Mesenchymal stem cell (in vitro differentiated cells and primary cell): ENCODE data around the gene CFTR. TPM values are rescaled to one million over a fixed set of nuclear protein-coding genes. Genes with fewer than 3 reads are reported as not detected.

Source experiments
- DNase-seq: peaks from one replicate; pipeline ENCODE4 v3.0.0-alpha.2; 2013
- H2AFZ ChIP-seq: one replicate; pipeline ENCODE4 v1.6.1; 2013; ENCODE audit warnings: low read depth, mild to moderate bottlenecking, control low read depth, inconsistent platforms, low read length, moderate library complexity
- H2AK5ac ChIP-seq: 2 replicates; pipeline ENCODE4 v1.6.1; 2013; ENCODE audit warnings: low read length, moderate library complexity, mild to moderate bottlenecking, inconsistent platforms; ENCODE audit not compliant: severe bottlenecking
- H2BK120ac ChIP-seq: one replicate; pipeline ENCODE4 v1.6.1; 2013; ENCODE audit warnings: low read depth, mild to moderate bottlenecking, inconsistent platforms, low read length, moderate library complexity
- H2BK12ac ChIP-seq, 2 experiments: one replicate each; pipeline ENCODE4 v1.6.1; 2013; ENCODE audit warnings: inconsistent platforms in 2 of 2, low read length in 2 of 2, mild to moderate bottlenecking in 2 of 2, moderate library complexity in 2 of 2, control low read depth in 1 of 2
- H2BK15ac ChIP-seq: one replicate; pipeline ENCODE4 v1.6.1; 2013; ENCODE audit warnings: mild to moderate bottlenecking, low read depth, inconsistent platforms; ENCODE audit not compliant: poor library complexity, severe bottlenecking
- H2BK5ac ChIP-seq: 2 replicates; pipeline ENCODE4 v1.6.1; 2013; ENCODE audit warnings: low read depth, mild to moderate bottlenecking, low read length, control low read depth, inconsistent platforms; ENCODE audit not compliant: poor library complexity, severe bottlenecking
- H3K14ac ChIP-seq, 2 experiments: one replicate each; pipeline ENCODE4 v1.6.1; 2013; ENCODE audit warnings: inconsistent platforms in 2 of 2, low read length in 2 of 2, control low read depth in 1 of 2, mild to moderate bottlenecking in 1 of 2, moderate library complexity in 1 of 2
- H3K18ac ChIP-seq, 2 experiments: one replicate each; pipeline ENCODE4 v1.6.1; 2013; ENCODE audit warnings: inconsistent platforms in 2 of 2, low read length in 2 of 2, control low read depth in 1 of 2, low read depth in 1 of 2, mild to moderate bottlenecking in 1 of 2
- H3K23ac ChIP-seq, 2 experiments: one replicate each; pipeline ENCODE4 v1.6.1; 2013; ENCODE audit warnings: inconsistent platforms in 2 of 2, low read length in 2 of 2, mild to moderate bottlenecking in 2 of 2, moderate library complexity in 2 of 2, control low read depth in 1 of 2
- H3K27ac ChIP-seq: 2 replicates; pipeline ENCODE4 v1.5.1; 2013; ENCODE audit warnings: mild to moderate bottlenecking, moderate library complexity, low read length, control low read depth, inconsistent platforms; ENCODE audit not compliant: poor library complexity, severe bottlenecking
- H3K27me3 ChIP-seq, 2 experiments: 2 replicates each; pipeline versions ENCODE4 v1.6.1 to v1.7.0; 2013; ENCODE audit warnings: low read length in 2 of 2, mild to moderate bottlenecking in 2 of 2, moderate library complexity in 2 of 2, control low read depth in 1 of 2, inconsistent platforms in 1 of 2; ENCODE audit not compliant: control insufficient read depth in 1 of 2, insufficient read depth in 1 of 2
- H3K36me3 ChIP-seq, 2 experiments: 2 replicates each; pipeline versions ENCODE4 v1.6.1 to v1.7.0; 2013; ENCODE audit warnings: low read length in 2 of 2, control low read depth in 1 of 2, inconsistent platforms in 1 of 2, low read depth in 1 of 2, mild to moderate bottlenecking in 1 of 2; ENCODE audit not compliant: insufficient read depth in 2 of 2, control insufficient read depth in 1 of 2
- H3K4ac ChIP-seq, 2 experiments: one replicate each; pipeline ENCODE4 v1.6.1; 2013; ENCODE audit warnings: inconsistent platforms in 2 of 2, low read length in 2 of 2, mild to moderate bottlenecking in 2 of 2, moderate library complexity in 2 of 2, control low read depth in 1 of 2, low read depth in 1 of 2
- H3K4me1 ChIP-seq: 2 replicates; pipeline ENCODE4 v1.6.1; 2013; ENCODE audit warnings: low read depth, low read length, control low read depth; ENCODE audit not compliant: control insufficient read depth, insufficient read depth
- H3K4me2 ChIP-seq: 2 replicates; pipeline ENCODE4 v1.6.1; 2013; ENCODE audit warnings: low read length, mild to moderate bottlenecking, inconsistent platforms; ENCODE audit not compliant: poor library complexity, severe bottlenecking
- H3K4me3 ChIP-seq, 2 experiments: 2 replicates each; pipeline versions ENCODE4 v1.5.1 to v1.7.0; 2013; ENCODE audit warnings: low read length in 2 of 2, mild to moderate bottlenecking in 2 of 2, control low read depth in 1 of 2, low read depth in 1 of 2; ENCODE audit not compliant: insufficient read depth in 1 of 2
- H3K79me1 ChIP-seq: replicated peaks from 2 replicates; pipeline ENCODE4 v1.6.1; 2013; ENCODE audit warnings: mild to moderate bottlenecking, control low read depth, low read length, inconsistent platforms; ENCODE audit not compliant: poor library complexity, severe bottlenecking
- H3K9ac ChIP-seq: 2 replicates; pipeline ENCODE4 v1.7.0; 2013; ENCODE audit warnings: mild to moderate bottlenecking, low read length, moderate library complexity
- H3K9me3 ChIP-seq: 2 replicates; pipeline ENCODE4 v1.7.0; 2013; ENCODE audit warnings: mild to moderate bottlenecking, low read length; ENCODE audit not compliant: control insufficient read depth
- H4K8ac ChIP-seq: one replicate; pipeline ENCODE4 v1.6.1; 2013; ENCODE audit warnings: inconsistent platforms, mild to moderate bottlenecking, low read length, moderate library complexity
- H4K91ac ChIP-seq: one replicate; pipeline ENCODE4 v1.6.1; 2013; ENCODE audit warnings: mild to moderate bottlenecking, low read length, inconsistent platforms
- WGBS: methylation state at CpG from one replicate; pipeline ENCODE4 v1.1.7; 2013; ENCODE audit warnings: mixed read lengths; 5-methylcytosine and 5-hydroxymethylcytosine counted together
- polyA plus RNA-seq, 2 experiments: library from polyadenylated mRNA; stranded (reverse); fragments of 200-250 nt; gene quantifications; one replicate each; pipeline ENCODE4 v1.2.3, GENCODE V29; 2013

Gene CFTR
- 0.79 TPM for polyA plus RNA-seq (2013, experiment 1 of 2)
- 0.90 TPM for polyA plus RNA-seq (2013, experiment 2 of 2)

GRCh38 chr7:117479225-117480054 lies at the start of gene CFTR:
Gene CFTR (plus strand): TSS chr7:117480025. CDS start chr7:117480095, 70 bp downstream.
- Histone ChIP-seq H3K36me3 (no peaks in the 10 kb centered on the region), H3K79me1 (no peaks in the 10 kb centered on the region), H4K8ac (peak within 1 kb of the TSS; percentile 45), H3K14ac (no peak within 1 kb of the TSS), H2BK15ac (no peak within 1 kb of the TSS), H2BK120ac (no peak within 1 kb of the TSS), H3K18ac (peak within 1 kb of the TSS in 1 of 2 experiments; percentile 59), H3K23ac (peak within 1 kb of the TSS; percentile 37 to 81), H3K9me3 (no peaks in the 10 kb centered on the region), H2BK12ac (peak within 1 kb of the TSS in 1 of 2 experiments; percentile 33), H3K27me3 (peaks cover 0 to 32% of the 10 kb centered on the region in 2 experiments), H2AK5ac (no peak within 1 kb of the TSS), H2BK5ac (no peak within 1 kb of the TSS), H4K91ac (no peak within 1 kb of the TSS), H3K9ac (peak within 1 kb of the TSS; percentile 22), H3K4me3 (peak within 1 kb of the TSS; percentile 57 to 79), H3K4ac (no peak within 1 kb of the TSS), H3K4me2 (peak within 1 kb of the TSS; percentile 97), H3K27ac (no peak within 1 kb of the TSS), H2AFZ (peak within 1 kb of the TSS; percentile 66), H3K4me1 (peaks cover 4% of the 10 kb centered on the region)
- under 1% methylated on average over 41 of the region's 45 CpGs for WGBS
- peak; percentile 40 for DNase-seq

GRCh38 chr7:117435475-117436043 lies 44.3 kb upstream of the CFTR start:
- Histone ChIP-seq H2AK5ac (no peak overlapping the region), H3K79me1 (no peaks in the 10 kb centered on the region), H4K8ac (no peak overlapping the region), H2BK120ac (no peak overlapping the region), H2AFZ (no peak overlapping the region), H2BK15ac (no peak overlapping the region), H3K4me1 (no peaks in the 10 kb centered on the region), H3K9me3 (no peaks in the 10 kb centered on the region), H3K14ac (no peak overlapping the region), H3K4ac (no peak overlapping the region), H2BK12ac (no peak overlapping the region), H2BK5ac (no peak overlapping the region), H4K91ac (no peak overlapping the region), H3K27ac (no peak overlapping the region), H3K4me2 (no peak overlapping the region), H3K18ac (no peak overlapping the region), H3K23ac (no peak overlapping the region), H3K27me3 (no peaks in the 10 kb centered on the region), H3K36me3 (no peaks in the 10 kb centered on the region), H3K4me3 (no peak overlapping the region), H3K9ac (no peak overlapping the region)
- WGBS = no CpG with 5 or more reads among the region's 2 CpGs
- DNase-seq = no peak

- no peak overlapping the region for H2BK5ac ChIP-seq
- no peak overlapping the region for H2AK5ac ChIP-seq
- H4K8ac ChIP-seq = no peak overlapping the region
- no peak for DNase-seq
- H3K18ac ChIP-seq = no peak overlapping the region
- H3K4me2 ChIP-seq = no peak overlapping the region
- no peaks in the 10 kb centered on the region for H3K36me3 ChIP-seq
- no peak overlapping the region for H3K14ac ChIP-seq
- H3K79me1 ChIP-seq = no peaks in the 10 kb centered on the region
- no peak overlapping the region for H2BK120ac ChIP-seq
- H3K9me3 ChIP-seq = peaks cover 3% of the 10 kb centered on the region
- no peak overlapping the region for H4K91ac ChIP-seq
- H3K23ac ChIP-seq = no peak overlapping the region
- H3K4me1 ChIP-seq = no peaks in the 10 kb centered on the region
- no peak overlapping the region for H3K9ac ChIP-seq
- no peak overlapping the region for H3K4ac ChIP-seq
- no peaks in the 10 kb centered on the region for H3K27me3 ChIP-seq
- H3K4me3 ChIP-seq = no peak overlapping the region
- 85% methylated on average over 1 of the region's 1 CpG for WGBS
- H3K27ac ChIP-seq = no peak overlapping the region
- H2BK12ac ChIP-seq = no peak overlapping the region
- H2AFZ ChIP-seq = no peak overlapping the region
- H2BK15ac ChIP-seq = no peak overlapping the region
Observed at GRCh38 chr7:117444646-117445045, 35.2 kb upstream of the CFTR start.

- H3K36me3 ChIP-seq = no peaks in the 10 kb centered on the region
- H4K91ac ChIP-seq = no peak overlapping the region
- H3K14ac ChIP-seq = no peak overlapping the region
- no peak overlapping the region for H3K27ac ChIP-seq
- H3K79me1 ChIP-seq = no peaks in the 10 kb centered on the region
- no peak overlapping the region for H3K4ac ChIP-seq
- peaks cover 6% of the 10 kb centered on the region for H3K9me3 ChIP-seq
- H3K23ac ChIP-seq = no peak overlapping the region
- no peak overlapping the region for H2BK12ac ChIP-seq
- H2BK15ac ChIP-seq = no peak overlapping the region
- no peaks in the 10 kb centered on the region for H3K4me1 ChIP-seq
- H3K27me3 ChIP-seq = no peaks in the 10 kb centered on the region
- no peak overlapping the region for H3K18ac ChIP-seq
- peak; percentile 67 for DNase-seq
- no peak overlapping the region for H2AK5ac ChIP-seq
- no peak overlapping the region for H4K8ac ChIP-seq
- no peak overlapping the region for H3K4me3 ChIP-seq
- no peak overlapping the region for H3K4me2 ChIP-seq
- 85% methylated on average over 1 of the region's 1 CpG for WGBS
- H2BK5ac ChIP-seq = no peak overlapping the region
- no peak overlapping the region for H3K9ac ChIP-seq
- H2AFZ ChIP-seq = no peak overlapping the region
- H2BK120ac ChIP-seq = no peak overlapping the region
Observed at GRCh38 chr7:117445206-117445605, 34.6 kb upstream of the CFTR start.
